Loucy (cell line): ENCODE results near the gene UBTF.

Source experiments
- H2AFZ ChIP-seq: fragments of 200-600 bp; sonication (generic); 2 replicates; pipeline ENCODE4 v1.6.0; 2016; ENCODE audit warnings: antibody characterized with exemption, mild to moderate bottlenecking, low read length, moderate library complexity
- H3F3A ChIP-seq: fragments of 200-600 bp; 2 replicates; pipeline ENCODE4 v1.6.0; 2016; ENCODE audit warnings: antibody characterized with exemption, low read depth, mild to moderate bottlenecking
- H3K27me3 ChIP-seq: fragments of 200-600 bp; sonication (generic); 2 replicates; pipeline ENCODE4 v1.6.1; 2014; ENCODE audit warnings: low read length, mild to moderate bottlenecking; ENCODE audit not compliant: insufficient read depth, poor library complexity, severe bottlenecking
- H3K36me3 ChIP-seq: fragments of 200-600 bp; sonication (generic); 2 replicates; pipeline ENCODE4 v1.6.1; 2016; ENCODE audit warnings: low read length; ENCODE audit not compliant: insufficient read depth
- H3K4me1 ChIP-seq: fragments of 200-600 bp; sonication (generic); 2 replicates; pipeline ENCODE4 v1.5.1; 2014; ENCODE audit warnings: low read length, mild to moderate bottlenecking; ENCODE audit not compliant: insufficient read depth, poor library complexity, severe bottlenecking
- H3K4me2 ChIP-seq: fragments of 200-600 bp; sonication (generic); 2 replicates; pipeline ENCODE4 v1.6.0; 2014; ENCODE audit warnings: antibody characterized with exemption, low read length, low read depth, mild to moderate bottlenecking; ENCODE audit not compliant: poor library complexity, severe bottlenecking
- H3K4me3 ChIP-seq: fragments of 200-600 bp; sonication (generic); 2 replicates; pipeline ENCODE4 v1.5.1; 2014; ENCODE audit warnings: low read length, mild to moderate bottlenecking, mixed read lengths; ENCODE audit not compliant: poor library complexity, severe bottlenecking
- H3K79me2 ChIP-seq: fragments of 200-600 bp; sonication (generic); 2 replicates; pipeline ENCODE4 v1.6.1; 2014; ENCODE audit warnings: low read length; ENCODE audit not compliant: insufficient read depth
- H3K9ac ChIP-seq: fragments of 200-600 bp; sonication (generic); 2 replicates; pipeline ENCODE4 v1.6.0; 2014; ENCODE audit warnings: mild to moderate bottlenecking, low read depth, low read length, moderate library complexity; ENCODE audit not compliant: poor library complexity, severe bottlenecking
- H3K9me2 ChIP-seq: fragments of 200-600 bp; sonication (generic); replicated peaks from 2 replicates; pipeline ENCODE4 v1.6.1; 2016; ENCODE audit warnings: low read depth, low read length, mixed read lengths
- H3K9me3 ChIP-seq: fragments of 200-600 bp; sonication (generic); 2 replicates; pipeline ENCODE4 v1.6.1; 2014; ENCODE audit warnings: mild to moderate bottlenecking, antibody characterized with exemption, low read length, low read depth; ENCODE audit not compliant: insufficient read depth
- H4K20me1 ChIP-seq: fragments of 200-600 bp; sonication (generic); 2 replicates; pipeline ENCODE4 v1.6.0; 2014; ENCODE audit warnings: antibody characterized with exemption, low read length, mild to moderate bottlenecking; ENCODE audit not compliant: insufficient read depth, poor library complexity, severe bottlenecking
- CTCF ChIP-seq: fragments of 200-600 bp; sonication (generic); conservative IDR thresholded peaks from 2 replicates; pipeline ENCODE4 v1.5.1; 2014; ENCODE audit warnings: mild to moderate bottlenecking, antibody characterized with exemption, low read length
- EZH2phosphoT487 ChIP-seq: fragments of 200-600 bp; IDR thresholded peaks from 2 replicates; pipeline ENCODE4 v1.6.1; 2018; ENCODE audit warnings: antibody characterized with exemption, mild to moderate bottlenecking, moderate library complexity, borderline replicate concordance

Gene UBTF

GRCh38 chr17:44267165-44267455 is 47.6 kb upstream of the UBTF start:
- Histone ChIP-seq H3K36me3 (no peaks in the 10 kb centered on the region), H2AFZ (no peak overlapping the region), H3K9me2 (no peaks in the 10 kb centered on the region), H3K27me3 (no peaks in the 10 kb centered on the region), H4K20me1 (no peaks in the 10 kb centered on the region), H3K4me3 (no peak overlapping the region), H3K79me2 (no peaks in the 10 kb centered on the region), H3K4me2 (no peak overlapping the region), H3F3A (no peaks in the 10 kb centered on the region), H3K9ac (no peak overlapping the region), H3K9me3 (no peaks in the 10 kb centered on the region), H3K4me1 (no peaks in the 10 kb centered on the region)
- TF ChIP-seq EZH2phosphoT487 (no peak), CTCF (no peak)

DNA sequence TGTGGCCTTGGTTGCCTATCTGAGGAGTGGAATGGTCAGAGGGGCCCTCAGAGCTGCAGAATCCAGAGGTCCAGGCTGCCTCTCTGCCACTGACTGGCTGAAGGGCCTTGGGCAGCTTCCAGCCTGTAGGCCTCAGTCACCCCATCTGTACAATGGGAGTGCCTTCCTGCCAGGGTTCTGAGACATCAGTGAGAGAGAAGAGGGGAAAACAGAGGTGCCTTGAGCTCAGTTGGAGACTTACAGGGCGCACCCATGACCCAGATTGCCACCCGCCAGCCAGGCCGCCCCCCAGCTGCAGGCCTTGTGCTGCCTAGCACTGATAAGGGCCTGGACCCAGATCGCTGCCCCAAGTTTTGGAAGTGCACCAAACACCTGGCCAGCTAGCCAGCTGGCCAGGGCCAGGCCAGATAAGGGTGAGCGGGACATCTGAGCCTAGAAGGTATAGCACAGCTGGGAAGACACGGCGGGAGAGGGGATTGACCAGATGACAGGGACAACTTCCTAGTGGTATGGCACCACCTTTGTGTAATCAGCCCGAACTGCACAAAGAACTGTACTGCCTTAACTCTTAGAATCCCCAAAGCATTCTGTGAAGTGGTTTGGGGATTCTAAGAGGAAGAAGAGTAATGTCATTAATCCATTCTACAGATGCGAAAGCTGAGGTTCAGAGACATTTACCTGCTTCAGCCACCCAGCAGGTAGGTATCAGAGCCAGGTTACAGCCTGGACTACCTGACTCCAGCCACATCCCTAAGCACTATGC is 47.1 kb upstream of the UBTF start:
- no peaks in the 10 kb centered on the region for H4K20me1 ChIP-seq
- H3K9me3 ChIP-seq, result no peaks in the 10 kb centered on the region
- no peaks in the 10 kb centered on the region for H3K27me3 ChIP-seq
- H3K4me2 ChIP-seq, result no peak overlapping the region
- no peaks in the 10 kb centered on the region for H3F3A ChIP-seq
- no peaks in the 10 kb centered on the region for H3K4me1 ChIP-seq
- no peak overlapping the region for H3K9ac ChIP-seq
- H3K79me2 ChIP-seq, result no peaks in the 10 kb centered on the region
- no peaks in the 10 kb centered on the region for H3K9me2 ChIP-seq
- no peak overlapping the region for H3K4me3 ChIP-seq
- no peak overlapping the region for H2AFZ ChIP-seq
- TF ChIP-seq CTCF (no peak; the same call in 1 of the 2 replicates), EZH2phosphoT487 (no peak)
- no peaks in the 10 kb centered on the region for H3K36me3 ChIP-seq

- Histone ChIP-seq H3K9me3 (no peaks in the 10 kb centered on the region), H3K4me2 (no peak overlapping the region), H2AFZ (no peak overlapping the region), H3F3A (no peaks in the 10 kb centered on the region), H3K27me3 (no peaks in the 10 kb centered on the region), H3K36me3 (no peaks in the 10 kb centered on the region), H3K79me2 (no peaks in the 10 kb centered on the region), H4K20me1 (no peaks in the 10 kb centered on the region), H3K4me1 (no peaks in the 10 kb centered on the region), H3K9ac (no peak overlapping the region), H3K9me2 (no peaks in the 10 kb centered on the region), H3K4me3 (no peak overlapping the region)
- TF ChIP-seq CTCF, result no peak
- TF ChIP-seq EZH2phosphoT487, result no peak
Observed at GRCh38 chr17:44263345-44263902, 43.9 kb upstream of the UBTF start.
